H1 (cell line): Measurements from ENCODE around the gene RARB. TPM values are rescaled to one million over a fixed set of nuclear protein-coding genes. Genes with fewer than 3 reads are reported as not detected.

ENCODE experiments used
- CTCF ChIA-PET: fragments of 300-600 bp; sonication (Branson Sonifier 250); formaldehyde crosslinking; loops from one replicate; lab custom pipeline; 2021; ENCODE audit not compliant: partially characterized antibody; lab: Charles Lee
- POLR2A ChIA-PET: fragments of 300-600 bp; sonication (Branson Sonifier 250); formaldehyde crosslinking; loops from one replicate; lab custom pipeline; 2021; ENCODE audit warnings: inconsistent platforms; ENCODE audit not compliant: partially characterized antibody; lab: Charles Lee
- DNase-seq, 2 experiments: peaks; one replicate each; pipeline versions ENCODE4 v3.0.0 to v3.0.0-alpha.2; 2010 to 2022; ENCODE audit warnings: low spot score in 2 of 2, low read depth in 1 of 2, mixed read lengths in 1 of 2
- FAIRE-seq: peaks from 2 replicates; lab custom pipeline; 2011; peaks lifted over from hg19 to GRCh38; lab: Jason Lieb, UNC
- H2AFZ ChIP-seq: 2 replicates; pipeline ENCODE4 v1.8.1; 2012; ENCODE audit warnings: low read length, inconsistent platforms
- H2AK5ac ChIP-seq: 2 replicates; pipeline ENCODE4 v1.6.1; 2013; ENCODE audit warnings: low read depth, low read length
- H2BK120ac ChIP-seq: replicated peaks from 2 replicates; pipeline ENCODE3; 2013; ENCODE audit warnings: low read depth, low read length, inconsistent platforms
- H2BK12ac ChIP-seq: 2 replicates; pipeline ENCODE4 v1.6.1; 2013; ENCODE audit warnings: low read depth, low read length
- H2BK15ac ChIP-seq: 2 replicates; pipeline ENCODE4 v1.6.1; 2013; ENCODE audit warnings: low read length
- H2BK20ac ChIP-seq: 2 replicates; pipeline ENCODE4 v1.6.1; 2013; ENCODE audit warnings: low read length
- H2BK5ac ChIP-seq: 2 replicates; pipeline ENCODE4 v1.6.1; 2013; ENCODE audit warnings: low read depth, low read length
- H3K14ac ChIP-seq: 2 replicates; pipeline ENCODE4 v1.6.1; 2013; ENCODE audit warnings: inconsistent platforms; ENCODE audit not compliant: insufficient read length
- H3K18ac ChIP-seq: 2 replicates; pipeline ENCODE4 v1.6.1; 2013; ENCODE audit warnings: low read length; ENCODE audit errors: extremely low read depth
- H3K23ac ChIP-seq: 2 replicates; pipeline ENCODE4 v1.6.1; 2013; ENCODE audit warnings: inconsistent platforms; ENCODE audit not compliant: insufficient read length
- H3K23me2 ChIP-seq: 2 replicates; pipeline ENCODE4 v1.6.1; 2013; ENCODE audit warnings: low read depth, low read length
- H3K27ac ChIP-seq: 2 replicates; pipeline ENCODE4 v1.6.1; 2011; ENCODE audit warnings: low read depth, low read length, inconsistent platforms
- H3K27me3 ChIP-seq, 4 experiments: replicated peaks in 1 of 4; 1 replicate in 1 of 4; 2 replicates in 3 of 4; pipeline versions ENCODE4 v1.6.1 to v1.8.1; 2011 to 2013; ENCODE audit warnings: low read length in 3 of 4, mild to moderate bottlenecking in 3 of 4, inconsistent platforms in 2 of 4, mixed read lengths in 2 of 4, moderate library complexity in 1 of 4; ENCODE audit not compliant: control insufficient read depth in 3 of 4, insufficient read depth in 3 of 4; ENCODE audit errors: extremely low read depth in 1 of 4
- H3K36me3 ChIP-seq, 4 experiments: 2 replicates each; pipeline versions ENCODE4 v1.6.1 to v1.8.1; 2011 to 2013; ENCODE audit warnings: mild to moderate bottlenecking in 4 of 4, low read length in 3 of 4, moderate library complexity in 2 of 4, control low read depth in 1 of 4, inconsistent platforms in 1 of 4; ENCODE audit not compliant: insufficient read depth in 4 of 4, control insufficient read depth in 2 of 4
- H3K4ac ChIP-seq: replicated peaks from 2 replicates; pipeline ENCODE3; 2013; ENCODE audit warnings: low read length, low read depth, mixed read lengths, inconsistent platforms; ENCODE audit not compliant: insufficient read length
- H3K4me1 ChIP-seq, 4 experiments: replicated peaks in 1 of 4; 1 replicate in 1 of 4; 2 replicates in 3 of 4; pipeline versions ENCODE4 v1.6.1 to v1.8.1; 2011 to 2013; ENCODE audit warnings: low read length in 3 of 4, inconsistent platforms in 2 of 4, mixed read lengths in 1 of 4; ENCODE audit not compliant: insufficient read depth in 4 of 4, control insufficient read depth in 3 of 4
- H3K4me2 ChIP-seq, 2 experiments: 2 replicates each; pipeline versions ENCODE4 v1.6.1 to v1.8.1; 2011 to 2013; ENCODE audit warnings: low read depth in 2 of 2, low read length in 2 of 2, control low read depth in 1 of 2, inconsistent platforms in 1 of 2, mild to moderate bottlenecking in 1 of 2; ENCODE audit not compliant: insufficient read depth in 1 of 2
- H3K4me3 ChIP-seq, 4 experiments: fragments of 200-600, 300-600 bp in 1 of 4; sonication (generic), shearing (Covaris generic), sonication (Bioruptor Twin) in 1 of 4; 2 replicates each; pipeline versions ENCODE4 v1.5.1 to v1.8.1; 2011 to 2016; ENCODE audit warnings: low read length in 4 of 4, low read depth in 3 of 4, control low read depth in 2 of 4, inconsistent platforms in 2 of 4, mild to moderate bottlenecking in 2 of 4, mixed read lengths in 1 of 4, moderate library complexity in 1 of 4; ENCODE audit not compliant: insufficient read depth in 2 of 4; ENCODE audit errors: extremely low read depth in 1 of 4
- H3K56ac ChIP-seq: replicated peaks from 2 replicates; pipeline ENCODE3; 2013; ENCODE audit warnings: low read depth, mild to moderate bottlenecking, mixed read lengths, low read length, inconsistent platforms; ENCODE audit not compliant: insufficient read length
- H3K79me1 ChIP-seq: 2 replicates; pipeline ENCODE4 v1.6.1; 2013; ENCODE audit warnings: low read depth, low read length, control low read depth
- H3K79me2 ChIP-seq, 2 experiments: 2 replicates each; pipeline versions ENCODE4 v1.6.1 to v1.8.1; 2012 to 2013; ENCODE audit warnings: low read length in 2 of 2, mild to moderate bottlenecking in 2 of 2, inconsistent platforms in 1 of 2; ENCODE audit not compliant: insufficient read depth in 2 of 2, control insufficient read depth in 1 of 2
- H3K9ac ChIP-seq, 4 experiments: replicated peaks in 1 of 4; 1 replicate in 1 of 4; 2 replicates in 3 of 4; pipeline versions ENCODE4 v1.6.1 to v1.8.1; 2011 to 2013; ENCODE audit warnings: low read depth in 3 of 4, low read length in 3 of 4, control low read depth in 2 of 4, mild to moderate bottlenecking in 2 of 4, moderate library complexity in 2 of 4, inconsistent platforms in 1 of 4; ENCODE audit errors: extremely low read depth in 1 of 4
- H3K9me3 ChIP-seq, 2 experiments: 2 replicates each; pipeline versions ENCODE4 v1.6.1 to v1.8.1; 2012 to 2013; ENCODE audit warnings: mild to moderate bottlenecking in 2 of 2, moderate library complexity in 2 of 2, control low read depth in 1 of 2, inconsistent platforms in 1 of 2, low read depth in 1 of 2, low read length in 1 of 2, mixed read lengths in 1 of 2; ENCODE audit not compliant: insufficient read depth in 2 of 2
- H4K20me1 ChIP-seq, 2 experiments: replicated peaks in 1 of 2; 2 replicates each; pipeline versions ENCODE3 to v1.8.1; 2011 to 2013; ENCODE audit warnings: inconsistent platforms in 2 of 2, low read length in 2 of 2, mild to moderate bottlenecking in 1 of 2; ENCODE audit not compliant: insufficient read depth in 2 of 2, control insufficient read depth in 1 of 2
- H4K5ac ChIP-seq: 2 replicates; pipeline ENCODE4 v1.6.1; 2013; ENCODE audit warnings: low read length, low read depth, mixed read lengths, inconsistent platforms; ENCODE audit not compliant: insufficient read length
- H4K8ac ChIP-seq: 2 replicates; pipeline ENCODE4 v1.8.0; 2013; ENCODE audit warnings: mild to moderate bottlenecking, moderate library complexity, low read length, inconsistent platforms; ENCODE audit not compliant: insufficient read depth; ENCODE audit errors: extremely low read depth
- H4K91ac ChIP-seq: replicated peaks from 2 replicates; pipeline ENCODE3; 2013; ENCODE audit warnings: low read length, mixed read lengths, inconsistent platforms; ENCODE audit not compliant: insufficient read length
- BCL11A ChIP-seq, 2 experiments: IDR thresholded peaks; one replicate each; pipeline ENCODE4 v1.6.1; 2011; ENCODE audit warnings: low read depth in 2 of 2, low read length in 2 of 2, mild to moderate bottlenecking in 2 of 2
- CBX5 ChIP-seq: fragments of 300-800, 300-1000 bp; sonication (generic); IDR thresholded peaks from 2 replicates; pipeline ENCODE4 v1.7.1; 2016; ENCODE audit warnings: antibody characterized with exemption, low read length, low read depth
- CBX8 ChIP-seq: fragments of 300-800, 300-1000 bp; sonication (generic); IDR thresholded peaks from 2 replicates; pipeline ENCODE4 v1.7.1; 2016; ENCODE audit warnings: low read depth, low read length, borderline replicate concordance
- CTCF ChIP-seq, 3 experiments: IDR thresholded peaks; 1 replicate in 2 of 3; 2 replicates in 1 of 3; pipeline versions ENCODE4 v1.5.1 to v1.6.1; 2011; ENCODE audit warnings: low read length in 3 of 3, mild to moderate bottlenecking in 3 of 3, inconsistent platforms in 2 of 3, low read depth in 1 of 3, moderate library complexity in 1 of 3; ENCODE audit not compliant: insufficient read depth in 1 of 3; ENCODE audit errors: control extremely low read depth in 1 of 3
- GTF2F1 ChIP-seq: IDR thresholded peaks from 2 replicates; pipeline ENCODE4 v1.6.1; 2012; ENCODE audit warnings: low read depth, low read length, improper control_type of control experiment, borderline replicate concordance
- NANOG ChIP-seq: IDR thresholded peaks from 2 replicates; pipeline ENCODE4 v1.6.1; 2011; ENCODE audit warnings: low read length, low read depth, mild to moderate bottlenecking, inconsistent platforms; ENCODE audit not compliant: insufficient read depth, poor library complexity, severe bottlenecking
- NRF1 ChIP-seq: IDR thresholded peaks from 2 replicates; pipeline ENCODE4 v1.6.1; 2011; ENCODE audit warnings: mild to moderate bottlenecking, low read depth, low read length, improper control_type of control experiment
- SIN3A ChIP-seq, 2 experiments: IDR thresholded peaks in 1 of 2; conservative IDR thresholded peaks in 1 of 2; 2 replicates each; pipeline ENCODE4 v1.6.1; 2011 to 2012; ENCODE audit warnings: low read length in 2 of 2, improper control_type of control experiment in 1 of 2, low read depth in 1 of 2, mild to moderate bottlenecking in 1 of 2
- SRF ChIP-seq: IDR thresholded peaks from 2 replicates; pipeline ENCODE4 v1.6.1; 2011; ENCODE audit warnings: mild to moderate bottlenecking, low read depth, low read length, moderate library complexity
- SUZ12 ChIP-seq: fragments of 200-600 bp; sonication (generic); IDR thresholded peaks from 2 replicates; pipeline ENCODE4 v1.6.1; 2012; ENCODE audit warnings: mild to moderate bottlenecking, inconsistent platforms, low read length, moderate library complexity, mixed read lengths
- TAF1 ChIP-seq: IDR thresholded peaks from 2 replicates; pipeline ENCODE4 v1.6.1; 2011; ENCODE audit warnings: mild to moderate bottlenecking, low read depth, low read length
- TEAD4 ChIP-seq: IDR thresholded peaks from 2 replicates; pipeline ENCODE4 v1.6.1; 2012; ENCODE audit warnings: low read depth, low read length, inconsistent platforms, mixed read lengths
- WGBS, 2 experiments: shearing (Covaris generic) in 1 of 2; methylation state at CpG; one replicate each; pipeline versions ENCODE4 v1.1.6 to v1.1.7; 2013 to 2015; ENCODE audit warnings: low lambda C conversion rate in 2 of 2, mixed read lengths in 2 of 2, inconsistent platforms in 1 of 2, low coverage in 1 of 2, missing lambda C conversion rate in 1 of 2; ENCODE audit not compliant: insufficient replicate concordance in 2 of 2, insufficient coverage in 1 of 2, insufficient read length in 1 of 2; ENCODE audit errors: extremely low coverage in 1 of 2, missing lambda C conversion rate in 1 of 2; 5-methylcytosine and 5-hydroxymethylcytosine counted together
- polyA plus RNA-seq, 7 experiments: library from polyadenylated mRNA; depleted of rRNA in 3 of 7; stranded (reverse) in 5 of 7; unstranded in 2 of 7; fragments of >200 nt in 5 of 7; fragments of 200-250 nt in 2 of 7; gene quantifications; 1 replicate in 5 of 7; 2 replicates in 1 of 7; 4 replicates in 1 of 7; pipeline versions ENCODE4 v1.2.1 to v1.2.3, GENCODE V29; 2011 to 2013; ENCODE audit warnings: missing spikeins in 2 of 7, mixed read lengths in 2 of 7
- total RNA-seq: library from RNA; stranded (reverse); fragmentation: NEBNext Ultra II Directional; extraction: Animal tissue kit (Norgen Biotek cat#: 25700); gene quantifications from 2 replicates; pipeline ENCODE4 v1.2.1, GENCODE V29; 2021

Gene RARB
- total and polyA plus RNA-seq, 2 of the 8 experiments (the other 6 are each of a cell fraction or from before 2014, with no cell fraction given) = 0.15 to 0.22 TPM

GRCh38 chr3:25445731-25446130 is 17.7 kb downstream of the RARB start:
- Histone ChIP-seq H3K4me3 (no peak overlapping the region), H2BK5ac (no peak overlapping the region), H3K4ac (no peak overlapping the region), H3K36me3 (no peaks in the 10 kb centered on the region), H3K27me3 (no peaks in the 10 kb centered on the region), H3K18ac (no peak overlapping the region), H3K23ac (no peak overlapping the region), H3K56ac (no peak overlapping the region), H2BK20ac (no peak overlapping the region), H3K27ac (no peak overlapping the region), H2BK120ac (no peak overlapping the region), H4K20me1 (no peaks in the 10 kb centered on the region), H2AK5ac (no peak overlapping the region), H3K79me2 (no peaks in the 10 kb centered on the region), H3K9ac (no peak overlapping the region), H4K5ac (no peak overlapping the region), H2BK15ac (no peak overlapping the region), H2AFZ (no peak overlapping the region), H3K9me3 (no peaks in the 10 kb centered on the region), H3K14ac (no peak overlapping the region), H3K79me1 (no peaks in the 10 kb centered on the region), H4K8ac (no peak overlapping the region), H3K23me2 (no peaks in the 10 kb centered on the region), H4K91ac (no peak overlapping the region), H3K4me1 (peaks cover 0 to 5% (median 0%) of the 10 kb centered on the region in 4 experiments; a peak in 4 of 7 replicates), H3K4me2 (no peak overlapping the region), H2BK12ac (no peak overlapping the region)
- FAIRE-seq (no peak), DNase-seq (no peak)
- WGBS, 2 experiments = 85% methylated on average over 4 of the region's 4 CpGs; no CpG with 5 or more reads in 1 of the 2 experiments
- ChIA-PET CTCF (interaction anchor here (0.9 to 1.5 kb wide), 3 partner anchors 9 to 158 kb away, joined by 3 read pairs; no protein-coding TSS in a partner anchor), POLR2A (no interaction called here)
- TF ChIP-seq SUZ12 (no peak), CBX5 (no peak), CBX8 (no peak), NRF1 (no peak), SRF (no peak), NANOG (no peak), TAF1 (no peak), TEAD4 (no peak), SIN3A (conservative IDR thresholded peaks at IDR 0.05 in 1 of 2, IDR thresholded peaks at IDR 0.05 in 1 of 2; ENCODE audit: low read depth in 1 of 2, low read length in 2 of 2) (no peak), CTCF (IDR thresholded peaks at IDR 0.05; ENCODE audit: control extremely low read depth in 1 of 3, insufficient read depth in 1 of 3, low read depth in 1 of 3, low read length in 3 of 3) (no peak), BCL11A (IDR thresholded peaks at IDR 0.05; ENCODE audit: low read depth in 2 of 2, low read length in 2 of 2) (no peak), GTF2F1 (no peak)
